SJSA1 (cell line): ENCODE measurements around the gene TADA2B. TPM values are rescaled to one million over a fixed set of nuclear protein-coding genes. Genes with fewer than 3 reads are reported as not detected.
"Not testable (repeated sequence)": the region's sequence is repeated elsewhere in the genome, so short reads cannot be mapped to it uniquely, and the experiment has no call there.

Source experiments
- DNase-seq, 2 experiments: peaks; one replicate each; pipeline ENCODE4 v3.0.0-alpha.2; 2015 to 2020; ENCODE audit warnings: low spot score in 2 of 2, low read depth in 1 of 2
- H3K27ac ChIP-seq: fragments of 250-450 bp; sonication (Bioruptor Pico); 2 replicates; pipeline ENCODE4 v1.5.1; 2020; ENCODE audit warnings: mild to moderate bottlenecking, moderate library complexity
- H3K27me3 ChIP-seq: fragments of 250-450 bp; sonication (Bioruptor Pico); replicated peaks from 2 replicates; pipeline ENCODE4 v1.5.1; 2020; ENCODE audit warnings: mild to moderate bottlenecking, moderate library complexity
- H3K36me3 ChIP-seq: fragments of 250-450 bp; sonication (Bioruptor Pico); 2 replicates; pipeline ENCODE4 v1.5.1; 2020; ENCODE audit warnings: mild to moderate bottlenecking
- H3K4me1 ChIP-seq: fragments of 250-450 bp; sonication (Bioruptor Pico); replicated peaks from 2 replicates; pipeline ENCODE4 v1.6.1; 2021; ENCODE audit warnings: mild to moderate bottlenecking
- H3K4me3 ChIP-seq: fragments of 250-450 bp; sonication (Bioruptor Pico); 2 replicates; pipeline ENCODE4 v1.5.1; 2020; ENCODE audit warnings: mild to moderate bottlenecking
- H3K9me3 ChIP-seq: fragments of 250-450 bp; sonication (Bioruptor Pico); replicated peaks from 2 replicates; pipeline ENCODE4 v1.5.1; 2020; ENCODE audit warnings: mild to moderate bottlenecking
- total RNA-seq: library from RNA; depleted of rRNA; stranded (reverse); fragments of >200 nt; shearing (Covaris generic); gene quantifications from 2 replicates; pipeline ENCODE4 v1.2.3, GENCODE V29; 2014; rRNA removed

The TADA2B gene
- total RNA-seq, 1 experiment from 2014 or later, result 7.7 TPM

- Histone ChIP-seq H3K9me3 (no peaks in the 10 kb centered on the region), H3K27ac (no peak overlapping the region), H3K36me3 (no peaks in the 10 kb centered on the region), H3K4me3 (no peak overlapping the region), H3K27me3 (no peaks in the 10 kb centered on the region), H3K4me1 (peaks cover 12% of the 10 kb centered on the region)
- peak; percentile 23 to 47 for DNase-seq
These were observed 58.7 kb downstream of the TADA2B start for GRCh38 chr4:7101692-7102515.

GRCh38 chr4:7102516-7102909 lies 59.3 kb downstream of the TADA2B start:
- not testable (repeated sequence) for H3K27me3 ChIP-seq, H3K27ac ChIP-seq, H3K9me3 ChIP-seq, DNase-seq, H3K36me3 ChIP-seq
- H3K4me1 ChIP-seq, result peaks cover 12% of the 10 kb centered on the region
- peak overlapping the region; percentile 48 for H3K4me3 ChIP-seq

- H3K27ac ChIP-seq, result no peak overlapping the region
- peak overlapping the region; percentile 48 for H3K4me3 ChIP-seq
- peaks cover 12% of the 10 kb centered on the region for H3K4me1 ChIP-seq
- DNase-seq, result peak; percentile 58 to 69
- no peaks in the 10 kb centered on the region for H3K9me3 ChIP-seq
- H3K27me3 ChIP-seq, result no peaks in the 10 kb centered on the region
- no peaks in the 10 kb centered on the region for H3K36me3 ChIP-seq
These were observed 59.9 kb downstream of the TADA2B start for GRCh38 chr4:7103031-7103606.

- peak in 1 of 2 experiments; percentile 10 for DNase-seq
- Histone ChIP-seq H3K36me3 (no peaks in the 10 kb centered on the region), H3K4me1 (peaks cover 12% of the 10 kb centered on the region), H3K9me3 (no peaks in the 10 kb centered on the region), H3K4me3 (no peak overlapping the region), H3K27me3 (no peaks in the 10 kb centered on the region), H3K27ac (no peak overlapping the region)
These were observed 60.6 kb downstream of the TADA2B start for GRCh38 chr4:7103607-7104365.

GRCh38 chr4:7104366-7105031 lies 61.3 kb downstream of the TADA2B start:
- Histone ChIP-seq H3K9me3 (no peaks in the 10 kb centered on the region), H3K36me3 (no peaks in the 10 kb centered on the region), H3K27me3 (no peaks in the 10 kb centered on the region), H3K27ac (no peak overlapping the region), H3K4me3 (no peak overlapping the region), H3K4me1 (peaks cover 12% of the 10 kb centered on the region)
- no peak for DNase-seq

GRCh38 chr4:7105276-7105675 lies 62.1 kb downstream of the TADA2B start:
- no peak overlapping the region for H3K27ac ChIP-seq
- H3K27me3 ChIP-seq, result no peaks in the 10 kb centered on the region
- no peak for DNase-seq
- H3K36me3 ChIP-seq, result no peaks in the 10 kb centered on the region
- H3K4me3 ChIP-seq, result no peak overlapping the region
- no peaks in the 10 kb centered on the region for H3K9me3 ChIP-seq
- peaks cover 12% of the 10 kb centered on the region for H3K4me1 ChIP-seq

- Histone ChIP-seq H3K27ac (no peak overlapping the region), H3K9me3 (no peaks in the 10 kb centered on the region), H3K4me3 (no peak overlapping the region), H3K27me3 (no peaks in the 10 kb centered on the region), H3K36me3 (no peaks in the 10 kb centered on the region), H3K4me1 (peaks cover 6% of the 10 kb centered on the region)
- no peak for DNase-seq
These were observed 64.2 kb downstream of the TADA2B start for GRCh38 chr4:7107166-7107905.

Other genes with a start within 250 kb of the TADA2B start
- gene TBC1D14, start 133.5 kb upstream of the TADA2B start, total RNA-seq, result 16.7 and 22.1 TPM in 2 replicates
- 21.1 and 24.5 TPM in 2 replicates for gene GRPEL1, start 24.7 kb downstream of the TADA2B start, total RNA-seq
- 0.05 TPM in 1 of 2 replicates, not detected in the other for gene SORCS2, start 149.2 kb downstream of the TADA2B start, total RNA-seq